Fibroblast of mammary gland (primary cell): ENCODE measurements around the gene TMEM255A.

Experiments
- DNase-seq: peaks from one replicate; pipeline ENCODE4 v3.0.0-alpha.2; 2010; ENCODE audit warnings: low read depth
- H3K4me3 ChIP-seq: 2 replicates; pipeline ENCODE4 v1.5.1; 2011; ENCODE audit warnings: low read depth, mild to moderate bottlenecking, low read length, moderate library complexity; ENCODE audit not compliant: control insufficient read depth
- TF ChIP-seq, protein P1 (sequence below): conservative IDR thresholded peaks from 2 replicates; pipeline ENCODE4 v1.5.1; 2011; ENCODE audit warnings: low read depth, low read length, inconsistent platforms; ENCODE audit not compliant: control insufficient read depth, insufficient read depth

The TMEM255A gene

DNA sequence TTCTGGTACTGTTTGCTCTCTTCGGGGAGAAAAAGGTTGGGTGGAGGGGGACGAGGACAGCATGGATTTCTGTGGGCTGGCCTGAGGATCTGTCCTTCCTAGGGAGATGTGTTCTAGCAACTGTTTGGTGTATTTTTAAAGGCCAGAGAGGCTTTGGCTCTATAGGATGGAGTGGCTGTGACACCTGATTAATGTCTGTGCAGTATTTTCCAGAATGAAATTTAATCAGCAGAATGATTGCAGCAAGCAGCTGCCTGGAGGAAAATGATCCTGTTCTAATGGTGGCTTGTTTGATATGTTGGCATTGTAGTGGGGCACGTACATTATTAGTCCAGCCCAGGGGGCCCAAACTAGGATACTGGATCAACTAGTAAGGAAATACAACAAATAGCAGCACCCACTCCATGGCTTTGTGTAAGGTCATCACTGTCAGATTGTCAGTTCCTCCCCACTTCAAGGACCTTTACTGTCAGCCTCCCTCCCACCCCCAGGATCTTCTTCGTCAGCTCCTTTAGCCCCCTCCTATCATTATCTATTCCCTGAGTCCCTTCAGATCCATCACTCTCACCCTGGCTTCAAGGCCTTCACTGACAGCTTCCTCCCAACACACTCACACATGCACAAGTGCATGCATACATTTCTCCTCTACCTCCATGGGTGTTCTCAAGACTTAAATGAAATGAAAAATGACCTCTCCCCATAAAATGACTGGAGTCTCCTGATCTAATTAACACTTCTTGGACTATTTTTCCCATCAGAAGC, 10.4 kb upstream of the TMEM255A start:
- DNase-seq: no peak
- TF ChIP-seq, protein P1, sequence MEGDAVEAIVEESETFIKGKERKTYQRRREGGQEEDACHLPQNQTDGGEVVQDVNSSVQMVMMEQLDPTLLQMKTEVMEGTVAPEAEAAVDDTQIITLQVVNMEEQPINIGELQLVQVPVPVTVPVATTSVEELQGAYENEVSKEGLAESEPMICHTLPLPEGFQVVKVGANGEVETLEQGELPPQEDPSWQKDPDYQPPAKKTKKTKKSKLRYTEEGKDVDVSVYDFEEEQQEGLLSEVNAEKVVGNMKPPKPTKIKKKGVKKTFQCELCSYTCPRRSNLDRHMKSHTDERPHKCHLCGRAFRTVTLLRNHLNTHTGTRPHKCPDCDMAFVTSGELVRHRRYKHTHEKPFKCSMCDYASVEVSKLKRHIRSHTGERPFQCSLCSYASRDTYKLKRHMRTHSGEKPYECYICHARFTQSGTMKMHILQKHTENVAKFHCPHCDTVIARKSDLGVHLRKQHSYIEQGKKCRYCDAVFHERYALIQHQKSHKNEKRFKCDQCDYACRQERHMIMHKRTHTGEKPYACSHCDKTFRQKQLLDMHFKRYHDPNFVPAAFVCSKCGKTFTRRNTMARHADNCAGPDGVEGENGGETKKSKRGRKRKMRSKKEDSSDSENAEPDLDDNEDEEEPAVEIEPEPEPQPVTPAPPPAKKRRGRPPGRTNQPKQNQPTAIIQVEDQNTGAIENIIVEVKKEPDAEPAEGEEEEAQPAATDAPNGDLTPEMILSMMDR: no peak
- no peak overlapping the region for H3K4me3 ChIP-seq

DNA sequence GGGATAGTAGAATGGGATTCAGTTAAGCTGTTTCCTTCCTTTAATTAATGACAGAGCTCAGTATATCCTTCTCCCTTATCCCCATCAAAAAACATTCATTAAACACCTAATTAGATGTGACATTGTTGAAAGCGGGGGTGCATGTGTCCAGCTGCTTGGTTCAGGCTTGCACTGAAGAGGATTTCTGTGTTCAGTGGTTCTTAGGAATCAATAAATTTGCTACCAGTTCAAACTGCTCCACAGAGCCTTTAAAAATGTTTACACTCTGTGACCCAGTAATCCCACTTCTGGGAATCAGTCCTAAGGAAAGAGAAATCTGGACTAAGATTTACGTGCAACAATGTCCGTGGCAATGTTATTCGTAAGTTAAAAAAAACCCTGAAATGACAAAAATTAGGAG, 7.2 kb upstream of the TMEM255A start:
- H3K4me3 ChIP-seq: no peak overlapping the region
- TF ChIP-seq, protein P1: no peak
- DNase-seq: no peak

DNA sequence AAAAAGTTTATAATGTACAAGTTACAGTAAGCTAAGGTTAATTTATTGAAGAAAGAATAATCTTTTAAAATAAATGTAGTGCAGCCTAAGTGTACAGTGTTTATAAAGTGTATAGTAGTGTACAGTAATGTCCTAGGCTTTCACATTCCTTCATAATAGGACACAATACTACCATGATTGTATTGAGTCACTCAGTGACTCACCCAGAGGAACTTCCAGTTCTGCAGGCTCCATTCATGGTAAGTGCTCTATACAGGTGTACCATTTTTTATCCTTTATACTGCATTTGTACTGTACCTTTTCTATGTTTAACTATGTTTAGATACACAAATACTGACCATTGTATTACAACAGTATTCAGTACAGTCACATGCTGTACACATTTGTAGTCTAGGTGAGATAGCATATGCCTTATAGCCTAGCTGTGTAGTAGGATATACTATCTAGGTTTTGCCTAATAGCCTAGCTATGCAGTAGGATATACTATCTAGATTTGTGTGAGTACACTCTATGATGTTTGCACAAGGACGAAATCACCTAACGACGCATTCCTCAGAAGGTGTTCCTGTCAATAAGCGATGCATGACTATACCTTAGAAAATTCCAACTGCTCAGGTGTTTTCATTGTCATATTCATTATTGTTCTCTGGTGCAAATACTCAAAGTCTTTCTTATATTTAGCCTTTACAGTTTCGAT, 5.5 kb upstream of the TMEM255A start:
- DNase-seq: peak; percentile 42
- TF ChIP-seq, protein P1: no peak
- H3K4me3 ChIP-seq: no peak overlapping the region

- no peak overlapping the region for H3K4me3 ChIP-seq
- TF ChIP-seq, protein P1: no peak
- DNase-seq: no peak
Measured at GRCh38 chrX:120315776-120316175, 4.5 kb upstream of the TMEM255A start.

DNA sequence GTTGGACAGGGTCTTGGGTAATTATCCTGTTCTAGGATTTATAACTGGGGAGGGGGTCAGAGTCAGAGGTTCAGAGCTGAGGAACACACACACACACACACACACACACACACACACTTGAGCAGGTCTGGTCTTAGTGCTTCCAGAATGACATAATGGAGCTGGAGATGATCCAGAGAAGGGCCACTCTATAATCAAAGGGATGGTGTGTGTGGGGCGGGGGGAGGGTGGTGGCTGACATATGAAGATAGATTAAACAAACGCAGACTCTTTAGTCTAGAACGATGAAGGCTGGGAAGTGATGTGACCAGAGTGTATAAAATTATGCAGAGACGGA, 434 bp upstream of the TMEM255A start:
- DNase-seq: no peak
- TF ChIP-seq, protein P1: no peak
- H3K4me3 ChIP-seq: no peak overlapping the region

GRCh38 chrX:120309873-120310705, 1.2 kb downstream of the TMEM255A start:
- H3K4me3 ChIP-seq: no peak overlapping the region

More at GRCh38 chrX:120309873-120310705, 1.2 kb downstream of the TMEM255A start:
- TF ChIP-seq, protein P1: no peak
- no peak for DNase-seq
